Immature natural killer cell (primary cell): ENCODE measurements around the gene LSM12. TPM values are rescaled to one million over a fixed set of nuclear protein-coding genes. Genes with fewer than 3 reads are reported as not detected.
A peak's percentile ranks its signal among the peaks of the same experiment; 100 is the strongest.

Source experiments
- DNase-seq, 3 donors: peaks; one replicate each; pipeline ENCODE4 v3.0.0; 2022; ENCODE audit warnings: mixed read lengths in 1 of 3
- H3K27ac Mint-ChIP-seq, 6 donors: one replicate each; pipeline ENCODE4 v1.8.0; 2020; ENCODE audit warnings: mixed read lengths in 6 of 6, mild to moderate bottlenecking in 5 of 6, inconsistent platforms in 4 of 6, moderate library complexity in 3 of 6
- H3K27me3 Mint-ChIP-seq, 3 donors: one replicate each; pipeline ENCODE4 v1.8.0; 2020 to 2021; ENCODE audit warnings: low read depth in 3 of 3, mild to moderate bottlenecking in 3 of 3, mixed read lengths in 3 of 3, moderate library complexity in 3 of 3, inconsistent platforms in 1 of 3
- H3K36me3 Mint-ChIP-seq, 3 donors: one replicate each; pipeline ENCODE4 v1.8.0; 2020; ENCODE audit warnings: mixed read lengths in 3 of 3, inconsistent platforms in 2 of 3, mild to moderate bottlenecking in 2 of 3
- H3K4me1 Mint-ChIP-seq, 2 donors: one replicate each; pipeline ENCODE4 v1.8.0; 2020; ENCODE audit warnings: inconsistent platforms in 2 of 2, mild to moderate bottlenecking in 2 of 2, mixed read lengths in 2 of 2, moderate library complexity in 1 of 2
- H3K4me3 Mint-ChIP-seq, 5 donors: one replicate each; pipeline ENCODE4 v1.8.0; 2020; ENCODE audit warnings: mild to moderate bottlenecking in 5 of 5, mixed read lengths in 5 of 5, inconsistent platforms in 3 of 5, moderate library complexity in 3 of 5
- H3K9me3 Mint-ChIP-seq, 6 donors: one replicate each; pipeline ENCODE4 v1.8.0; 2020; ENCODE audit warnings: mild to moderate bottlenecking in 6 of 6, mixed read lengths in 6 of 6, inconsistent platforms in 4 of 6, moderate library complexity in 3 of 6
- polyA plus RNA-seq, 3 donors: library from polyadenylated mRNA; unstranded; fragments of 300-500 nt; fragmentation: Illumina TruSeq; gene quantifications; one replicate each; pipeline ENCODE4 v1.2.3, GENCODE V29; 2021

Gene LSM12
- polyA plus RNA-seq, result 10 to 100 TPM; 56.5 to 82.6 (median 77.9) TPM

DNA sequence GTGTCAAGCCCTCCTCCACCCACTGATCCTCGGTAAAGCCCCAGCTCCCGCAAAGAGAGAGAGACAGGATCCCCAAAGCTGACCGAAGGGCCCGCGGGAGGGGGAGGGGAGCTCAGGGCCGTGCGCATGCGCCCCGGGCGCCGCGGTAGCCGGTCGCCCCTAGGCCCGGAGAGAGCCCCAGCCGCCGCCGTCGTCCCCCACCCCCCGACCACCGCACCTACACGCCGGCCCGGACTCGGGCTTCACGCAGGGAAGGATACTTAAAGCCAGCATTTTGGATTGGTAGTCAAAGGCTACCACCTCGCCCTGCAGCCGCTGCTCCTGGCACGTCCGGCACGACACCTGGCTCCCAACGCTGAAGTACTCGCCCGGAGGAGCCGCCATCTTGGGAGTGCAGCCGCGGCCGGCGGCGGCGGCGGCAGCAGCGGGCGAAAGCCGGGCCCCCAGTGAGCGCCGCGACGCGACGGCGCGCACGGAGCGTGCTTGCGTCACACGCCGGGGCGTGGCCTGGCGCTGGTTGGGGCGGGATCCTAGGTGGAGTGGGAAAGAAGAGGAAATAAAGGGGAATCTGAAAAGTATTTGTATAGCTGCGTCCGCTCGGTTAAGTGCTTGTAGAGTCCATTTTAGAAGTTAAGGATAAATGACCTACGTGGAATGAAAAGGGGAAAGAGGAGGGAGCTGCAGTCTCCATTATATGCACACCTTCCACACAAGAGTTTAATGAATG is at the start of gene LSM12:
TSS of gene LSM12 (minus strand) at position 468 of the 727 bp plus-strand sequence. CDS start at position 384, 84 bp downstream.
- Mint-ChIP-seq H3K4me1 (peaks cover 51 to 59% of the 10 kb centered on the region in 2 donors), H3K9me3 (no peaks in the 10 kb centered on the region), H3K27ac (peak within 1 kb of the TSS; percentile 91 to 99 (median 96)), H3K27me3 (peaks cover 6 to 15% (median 13%) of the 10 kb centered on the region in 3 donors), H3K36me3 (peaks cover 0 to 12% (median 2%) of the 10 kb centered on the region in 3 donors), H3K4me3 (peak within 1 kb of the TSS; percentile 89 to 99 (median 94))
- DNase-seq, result peak; percentile 88 to 89 (median 89)

- peaks cover 0 to 7% (median 0%) of the 10 kb centered on the region in 3 donors for H3K27me3 Mint-ChIP-seq
- DNase-seq, result no peak
- peaks cover 0 to 4% (median 0%) of the 10 kb centered on the region in 3 donors for H3K36me3 Mint-ChIP-seq
- H3K9me3 Mint-ChIP-seq, result no peaks in the 10 kb centered on the region
- peaks cover 16 to 18% of the 10 kb centered on the region in 2 donors for H3K4me1 Mint-ChIP-seq
- peak overlapping the region in 1 of 6 donors; percentile 28 for H3K27ac Mint-ChIP-seq
- no peak overlapping the region for H3K4me3 Mint-ChIP-seq
Measured at GRCh38 chr17:44115585-44116415, 49.3 kb upstream of the LSM12 start.

DNA sequence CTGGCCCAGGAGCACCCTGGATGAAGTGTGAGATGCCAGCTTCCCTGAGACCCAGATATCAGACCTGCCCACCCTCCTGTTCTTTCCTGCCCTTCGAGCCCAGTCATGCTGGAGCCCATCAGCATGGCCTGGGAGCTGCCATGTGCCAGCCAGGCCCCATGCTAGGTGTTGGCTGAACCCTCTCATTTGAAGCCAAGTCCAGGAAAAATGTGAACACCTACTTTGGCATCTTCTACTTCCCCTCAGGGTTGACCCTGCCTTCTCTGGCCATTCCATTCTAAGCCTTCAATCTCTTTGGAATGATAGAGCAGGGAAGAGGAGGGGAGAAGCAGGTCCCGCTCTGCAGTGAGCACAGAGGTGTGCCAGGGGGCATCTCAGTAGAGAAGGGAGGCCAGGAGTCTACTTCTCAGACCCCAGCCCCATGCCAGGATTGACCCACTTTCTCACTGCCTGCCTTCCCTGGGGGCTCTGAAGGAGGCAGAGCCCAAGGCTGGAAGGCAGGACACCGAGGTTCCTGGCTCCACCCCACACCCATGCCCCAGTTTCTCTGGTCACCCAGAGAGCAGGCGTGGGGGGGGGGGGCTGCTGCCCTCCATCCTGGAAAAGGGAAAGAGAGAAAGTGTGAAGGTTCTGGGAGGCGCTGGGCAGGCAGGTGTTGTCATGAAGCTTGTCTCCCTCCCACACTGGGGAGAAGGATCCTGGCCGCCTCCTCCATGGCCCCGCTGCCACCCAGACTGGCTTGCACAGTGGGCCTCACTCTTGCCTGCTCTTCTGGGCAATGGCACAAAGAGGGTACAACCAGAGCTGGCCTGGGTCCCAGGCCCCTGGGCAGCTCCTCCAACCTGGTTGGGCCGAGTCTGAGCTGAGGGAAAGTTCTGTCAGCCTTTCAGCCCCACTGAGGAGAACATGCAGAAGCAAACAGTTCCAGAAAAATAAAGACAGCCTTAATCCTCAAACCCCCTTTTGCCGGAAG is 47.7 kb upstream of the LSM12 start:
- H3K27me3 Mint-ChIP-seq, result peaks cover 0 to 7% (median 0%) of the 10 kb centered on the region in 3 donors
- peaks cover 19 to 25% of the 10 kb centered on the region in 2 donors for H3K4me1 Mint-ChIP-seq
- H3K4me3 Mint-ChIP-seq, result no peak overlapping the region
- H3K9me3 Mint-ChIP-seq, result no peaks in the 10 kb centered on the region
- H3K36me3 Mint-ChIP-seq, result peaks cover 0 to 4% (median 0%) of the 10 kb centered on the region in 3 donors
- no peak overlapping the region for H3K27ac Mint-ChIP-seq
- no peak for DNase-seq

GRCh38 chr17:44113382-44113781 is 46.9 kb upstream of the LSM12 start:
- Mint-ChIP-seq H3K4me1 (peaks cover 19 to 20% of the 10 kb centered on the region in 2 donors), H3K27ac (no peak overlapping the region), H3K36me3 (peaks cover 0 to 4% (median 0%) of the 10 kb centered on the region in 3 donors), H3K9me3 (no peaks in the 10 kb centered on the region), H3K27me3 (peaks cover 0 to 7% (median 0%) of the 10 kb centered on the region in 3 donors), H3K4me3 (no peak overlapping the region)
- no peak for DNase-seq

DNA sequence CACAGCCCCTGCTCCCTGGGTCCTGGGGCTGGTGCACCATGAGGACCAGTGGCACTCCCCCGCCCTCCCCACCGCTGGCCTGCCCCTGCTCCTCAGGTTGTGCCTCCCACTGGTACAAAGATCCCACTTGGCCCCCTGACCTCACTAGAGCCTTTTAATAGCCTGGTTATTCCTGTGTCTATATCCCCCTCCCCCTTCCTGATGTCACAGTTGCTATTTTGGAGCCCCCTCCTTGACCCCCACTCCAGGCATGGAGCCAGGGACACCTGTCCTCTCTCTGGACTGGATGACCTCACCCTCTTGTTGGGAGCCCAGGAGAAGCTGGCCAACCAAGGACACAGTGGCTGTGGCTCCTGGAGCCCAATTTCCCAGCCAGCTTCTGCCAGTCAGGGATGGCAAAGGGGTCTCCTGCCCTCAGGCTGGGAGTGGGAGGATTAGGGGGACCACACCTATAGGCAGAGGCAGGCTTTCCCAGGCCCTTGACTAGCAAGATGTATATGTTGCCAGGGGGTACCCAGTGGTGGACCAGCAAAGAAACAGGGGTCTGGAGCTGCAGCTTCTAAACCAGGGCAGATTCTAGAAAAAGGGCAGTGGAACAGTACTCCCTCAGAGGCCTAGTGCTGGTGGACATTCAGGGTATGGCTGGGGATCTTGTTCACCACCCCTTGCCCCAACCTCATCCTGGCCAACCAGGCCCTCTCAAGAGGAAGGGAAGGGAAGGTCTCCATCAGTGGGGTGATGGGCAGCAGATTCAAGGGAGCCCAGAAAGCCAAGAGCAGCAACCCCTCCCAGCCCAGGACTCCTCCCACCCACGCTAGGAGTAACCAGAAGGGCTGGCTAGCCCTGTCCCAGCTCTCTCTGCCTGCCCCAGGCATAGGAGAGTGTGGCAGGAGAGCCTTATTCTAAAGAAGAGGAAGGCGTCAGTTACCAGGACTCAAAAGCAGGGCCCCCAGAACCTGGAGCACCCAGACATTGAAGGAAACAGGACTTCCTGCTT is 46.1 kb upstream of the LSM12 start:
- Mint-ChIP-seq H3K9me3 (no peaks in the 10 kb centered on the region), H3K27me3 (peaks cover 0 to 7% (median 0%) of the 10 kb centered on the region in 3 donors), H3K4me3 (no peak overlapping the region), H3K27ac (peak overlapping the region in 2 of 6 donors; percentile 4 to 37), H3K36me3 (peaks cover 0 to 4% (median 0%) of the 10 kb centered on the region in 3 donors), H3K4me1 (peaks cover 16 to 19% of the 10 kb centered on the region in 2 donors)
- no peak for DNase-seq

DNA sequence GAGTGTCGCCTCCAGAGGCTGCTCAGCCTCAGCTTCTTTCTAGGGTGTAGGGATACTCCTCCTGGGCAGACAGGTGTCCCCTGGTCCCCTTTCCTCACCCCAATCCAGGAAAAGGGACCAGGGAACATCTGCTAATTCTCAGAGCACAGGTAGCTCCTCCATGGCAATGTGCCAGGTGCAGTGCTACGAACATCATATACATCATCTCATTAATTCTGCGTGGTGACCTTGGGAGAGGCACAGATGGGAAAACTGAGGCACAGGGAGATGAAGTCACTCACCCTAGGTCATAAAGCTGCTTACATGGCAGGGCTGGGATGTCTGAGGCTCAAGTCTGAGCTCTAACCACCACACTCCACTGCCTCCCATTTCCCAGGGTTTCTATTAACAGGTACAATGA is 45.3 kb upstream of the LSM12 start:
- peaks cover 16 to 19% of the 10 kb centered on the region in 2 donors for H3K4me1 Mint-ChIP-seq
- H3K36me3 Mint-ChIP-seq, result peaks cover 0 to 2% (median 0%) of the 10 kb centered on the region in 3 donors

DNA sequence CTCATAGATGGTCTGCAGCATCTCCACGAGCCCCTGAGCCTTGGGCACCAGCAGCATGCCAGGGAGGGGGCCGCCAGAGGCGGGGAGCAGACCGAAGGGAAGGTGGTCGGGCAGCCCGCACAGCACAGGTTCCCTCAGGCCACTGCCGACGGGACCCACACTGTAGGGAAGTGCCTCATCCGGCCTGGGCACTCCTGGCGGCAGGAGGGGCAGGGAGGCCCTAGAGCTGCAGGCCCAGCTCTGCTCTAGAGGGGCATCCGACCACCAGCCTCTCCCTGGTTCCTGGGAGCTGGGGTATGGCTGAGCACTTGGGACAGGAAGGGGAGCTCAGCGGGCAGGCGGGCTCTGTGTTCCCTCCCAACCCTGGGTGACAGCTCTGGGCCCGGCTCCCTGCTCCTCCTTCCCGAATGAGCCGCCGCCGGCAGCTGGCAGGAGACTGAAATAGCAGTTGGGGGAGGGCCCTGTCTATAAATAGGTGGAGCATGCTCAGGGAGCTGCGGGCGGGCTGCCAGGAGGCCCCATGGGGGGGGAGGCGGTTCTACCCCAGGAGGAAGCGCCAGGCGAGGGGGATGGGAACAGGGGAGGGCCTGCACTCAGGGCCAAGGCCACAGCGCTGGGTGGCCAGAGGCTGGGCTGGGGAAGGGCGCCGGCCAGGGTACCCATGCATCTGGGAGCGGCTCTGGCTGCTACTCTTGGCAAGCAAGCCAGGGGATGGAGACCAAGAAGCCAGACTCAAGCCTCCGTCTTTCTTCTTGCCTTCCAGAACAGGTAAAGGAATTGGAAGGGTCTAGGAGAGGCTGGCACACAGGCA is 44.6 kb upstream of the LSM12 start:
- Mint-ChIP-seq H3K4me1 (peaks cover 16 to 19% of the 10 kb centered on the region in 2 donors), H3K27ac (no peak overlapping the region), H3K36me3 (no peaks in the 10 kb centered on the region), H3K4me3 (peak overlapping the region in 3 of 5 donors; percentile 30 to 58 (median 36)), H3K27me3 (peaks cover 0 to 7% (median 0%) of the 10 kb centered on the region in 3 donors), H3K9me3 (no peaks in the 10 kb centered on the region)
- peak; percentile 28 to 44 (median 34) for DNase-seq

More for the DNA sequence above, 45.3 kb upstream of the LSM12 start:
- no peak for DNase-seq
- Mint-ChIP-seq H3K27ac (peak overlapping the region in 3 of 6 donors; percentile 4 to 28 (median 14)), H3K9me3 (no peaks in the 10 kb centered on the region), H3K27me3 (peaks cover 0 to 7% (median 0%) of the 10 kb centered on the region in 3 donors), H3K4me3 (no peak overlapping the region)

- H3K27ac Mint-ChIP-seq, result no peak overlapping the region
Measured at GRCh38 chr17:44110011-44110686, 43.7 kb upstream of the LSM12 start.

DNA sequence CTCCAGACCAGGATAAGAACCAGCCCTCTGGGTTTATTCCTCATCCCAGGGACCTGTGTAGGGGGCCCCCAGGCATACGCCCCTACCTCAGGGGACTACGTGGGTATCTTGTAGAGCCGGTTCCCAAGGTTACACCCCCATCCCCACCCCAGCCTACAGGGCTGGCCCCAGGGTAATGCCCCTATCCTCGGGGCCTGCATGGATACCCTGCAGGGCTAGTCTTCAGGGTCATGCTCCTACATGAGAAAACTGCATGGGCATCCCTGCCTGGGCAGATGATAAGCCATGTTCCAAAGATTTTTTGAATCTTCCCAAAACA is 42.8 kb upstream of the LSM12 start:
- H3K4me3 Mint-ChIP-seq, result no peak overlapping the region
- DNase-seq, result no peak
- peaks cover 0 to 7% (median 0%) of the 10 kb centered on the region in 3 donors for H3K27me3 Mint-ChIP-seq
- H3K9me3 Mint-ChIP-seq, result no peaks in the 10 kb centered on the region
- H3K36me3 Mint-ChIP-seq, result no peaks in the 10 kb centered on the region
- no peak overlapping the region for H3K27ac Mint-ChIP-seq
- peaks cover 16 to 17% of the 10 kb centered on the region in 2 donors for H3K4me1 Mint-ChIP-seq

More at GRCh38 chr17:44110011-44110686, 43.7 kb upstream of the LSM12 start:
- H3K4me1 Mint-ChIP-seq, result peaks cover 16 to 17% of the 10 kb centered on the region in 2 donors
- H3K36me3 Mint-ChIP-seq, result no peaks in the 10 kb centered on the region
- H3K27me3 Mint-ChIP-seq, result peaks cover 0 to 7% (median 0%) of the 10 kb centered on the region in 3 donors
- DNase-seq, result no peak
- H3K9me3 Mint-ChIP-seq, result no peaks in the 10 kb centered on the region
- H3K4me3 Mint-ChIP-seq, result peak overlapping the region in 2 of 5 donors; percentile 30 to 58

- peaks cover 16 to 17% of the 10 kb centered on the region in 2 donors for H3K4me1 Mint-ChIP-seq
- no peaks in the 10 kb centered on the region for H3K36me3 Mint-ChIP-seq
- H3K4me3 Mint-ChIP-seq, result no peak overlapping the region
Measured at GRCh38 chr17:44108440-44109311, 42.2 kb upstream of the LSM12 start.

More at GRCh38 chr17:44108440-44109311, 42.2 kb upstream of the LSM12 start:
- DNase-seq, result no peak
- H3K27ac Mint-ChIP-seq, result no peak overlapping the region
- peaks cover 0 to 7% (median 0%) of the 10 kb centered on the region in 3 donors for H3K27me3 Mint-ChIP-seq
- H3K9me3 Mint-ChIP-seq, result no peaks in the 10 kb centered on the region
